Mucosa of descending colon (tissue), 3 donors: ENCODE data around the gene UCHL5. TPM values are rescaled to one million over a fixed set of nuclear protein-coding genes. Genes with fewer than 3 reads are reported as not detected.
"Not testable (repeated sequence)": the region's sequence is repeated elsewhere in the genome, so short reads cannot be mapped to it uniquely, and the experiment has no call there.

Experiments
- ATAC-seq: fragments of 200-7000 bp; cut with Tn5 transposase; one replicate; pipeline ENCODE4 v1.9.1; 2020; ENCODE audit warnings: mild to moderate bottlenecking, moderate library complexity
- DNase-seq, 3 donors: peaks; one replicate each; pipeline ENCODE4 v3.0.0-alpha.2; 2020
- H3K36me3 ChIP-seq: fragments of 200-600 bp; one replicate; pipeline ENCODE4 v1.8.0; 2021; ENCODE audit warnings: low read depth, mild to moderate bottlenecking
- H3K4me1 ChIP-seq: fragments of 200-600 bp; one replicate; pipeline ENCODE4 v1.8.0; 2021; ENCODE audit warnings: low read depth, mild to moderate bottlenecking
- H3K4me3 ChIP-seq: fragments of 200-600 bp; one replicate; pipeline ENCODE4 v1.8.0; 2021; ENCODE audit warnings: mild to moderate bottlenecking
- H3K9me3 ChIP-seq: fragments of 200-600 bp; one replicate; pipeline ENCODE4 v1.8.0; 2021; ENCODE audit warnings: mild to moderate bottlenecking
- CTCF ChIP-seq: fragments of 200-600 bp; IDR thresholded peaks from one replicate; pipeline ENCODE4 v1.8.0; 2022; ENCODE audit warnings: antibody characterized with exemption, mild to moderate bottlenecking
- intact Hi-C, 2 donors: fragments of 100-400 bp; cut with DNase I in 1 of 2; cut with micrococcal nuclease in 1 of 2; formaldehyde crosslinking; loops; one replicate each; pipeline versions ENCODE4 v1.11.0 to v1.11.1; 2022; cut with DNase I, micrococcal nuclease
- total RNA-seq, 3 donors: library from RNA; stranded (reverse); fragmentation: NEBNext Ultra II Directional in 2 of 3; extraction: Animal tissue kit (Norgen Biotek cat#: 25700) in 2 of 3; gene quantifications; one replicate each; pipeline versions ENCODE4 v1.2.1 to v1.2.4, GENCODE V29; 2021 to 2023
- donor health status: DM: no; HTN: no; CAD: no; lungs with moderate emphysema.
- donor health status: DM: no; HTN: no; CAD: no.
- donor health status: DM: no; HTN: yes; CAD: no.

UCHL5 gene
- total RNA-seq, 3 donors from 2014 or later, result 28.7 to 32.7 (median 29.1) TPM

GRCh38 chr1:192984080-192984479, 75.1 kb downstream of the UCHL5 start:
- no peaks in the 10 kb centered on the region for H3K36me3 ChIP-seq
- TF ChIP-seq CTCF, result no peak
- H3K9me3 ChIP-seq, result no peaks in the 10 kb centered on the region
- ATAC-seq (no peak), DNase-seq (no peak)
- H3K4me1 ChIP-seq, result no peaks in the 10 kb centered on the region
- no peak overlapping the region for H3K4me3 ChIP-seq
- intact Hi-C loops, result no loop called here

- ATAC-seq (peak; percentile 35), DNase-seq (no peak)
- H3K4me1 ChIP-seq, result peaks cover 2% of the 10 kb centered on the region
- H3K9me3 ChIP-seq, result no peaks in the 10 kb centered on the region
- H3K36me3 ChIP-seq, result no peaks in the 10 kb centered on the region
- intact Hi-C loops, result no loop called here
- H3K4me3 ChIP-seq, result no peak overlapping the region
- no peak for TF ChIP-seq CTCF
Observed at GRCh38 chr1:192983349-192983980, 75.7 kb downstream of the UCHL5 start.

GRCh38 chr1:192980856-192981255, 78.3 kb downstream of the UCHL5 start:
- no peaks in the 10 kb centered on the region for H3K9me3 ChIP-seq
- intact Hi-C loops, result no loop called here
- no peak for TF ChIP-seq CTCF
- DNase-seq (no peak), ATAC-seq (no peak)
- H3K4me1 ChIP-seq, result peaks cover 5% of the 10 kb centered on the region
- H3K4me3 ChIP-seq, result no peak overlapping the region
- H3K36me3 ChIP-seq, result no peaks in the 10 kb centered on the region

GRCh38 chr1:192980334-192980733, 78.8 kb downstream of the UCHL5 start:
- intact Hi-C loops, H3K4me3 ChIP-seq, ATAC-seq, H3K4me1 ChIP-seq, DNase-seq, H3K36me3 ChIP-seq, H3K9me3 ChIP-seq: not testable (repeated sequence)

GRCh38 chr1:192979542-192979941, 79.6 kb downstream of the UCHL5 start:
- Histone ChIP-seq H3K36me3 (no peaks in the 10 kb centered on the region), H3K4me3 (no peak overlapping the region), H3K9me3 (no peaks in the 10 kb centered on the region), H3K4me1 (peaks cover 5% of the 10 kb centered on the region)
- intact Hi-C loops, result no loop called here
- DNase-seq (no peak), ATAC-seq (no peak)
- TF ChIP-seq CTCF, result no peak

- Histone ChIP-seq H3K9me3 (no peaks in the 10 kb centered on the region), H3K4me1 (peaks cover 5% of the 10 kb centered on the region), H3K4me3 (no peak overlapping the region), H3K36me3 (no peaks in the 10 kb centered on the region)
- no peak for DNase-seq
- no peak for TF ChIP-seq CTCF
- intact Hi-C loops, result no loop called here
- no peak for ATAC-seq
Observed at GRCh38 chr1:192978195-192978710, 80.9 kb downstream of the UCHL5 start.
